ENCODE measurements around the gene CLMN. TPM values are rescaled to one million over a fixed set of nuclear protein-coding genes. Genes with fewer than 3 reads are reported as not detected.

CLMN gene
- total RNA-seq, 3 donors from 2014 or later (not counting 1 experiment from before 2014, with no cell fraction given) = 0.80 to 2.0 (median 1.8) TPM

DNA sequence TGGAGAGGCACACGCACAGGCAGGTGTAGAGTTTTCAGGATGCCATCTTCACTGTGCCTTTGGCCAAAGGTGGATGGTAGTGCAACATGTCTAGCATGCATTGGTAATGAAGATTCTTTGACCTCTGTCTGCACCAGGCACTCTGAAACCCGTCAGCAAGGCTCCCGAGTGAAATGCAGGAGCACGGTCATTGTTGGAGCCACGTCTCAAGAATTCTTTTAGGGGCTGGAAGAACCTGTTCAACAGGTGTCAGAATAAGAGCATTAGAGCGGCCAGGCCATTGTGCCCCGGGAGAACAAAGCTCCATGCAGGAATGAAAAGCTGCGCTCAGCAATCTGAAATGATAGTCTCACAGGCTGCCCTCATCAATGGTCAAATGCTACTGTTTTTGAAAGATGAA is 122.2 kb downstream of the CLMN start:
- Mint-ChIP-seq H3K4me3 (no peak overlapping the region), H3K4me1 (peaks cover 0 to 5% of the 10 kb centered on the region in 2 donors), H3K27ac (no peak overlapping the region), H3K27me3 (ENCODE audit: low read depth in 2 of 2) (peaks cover 8 to 16% of the 10 kb centered on the region in 2 donors), H3K36me3 (no peaks in the 10 kb centered on the region), H3K9me3 (no peaks in the 10 kb centered on the region)
- 89% methylated on average over 8 of the region's 8 CpGs for WGBS (ENCODE audit: insufficient coverage)
- intact Hi-C loops (cut with micrococcal nuclease) = no loop called here
- ATAC-seq = no peak
- DNase-seq = no peak
- Histone ChIP-seq H3K36me3 (ENCODE audit: control insufficient read depth, insufficient read depth, low read length) (no peaks in the 10 kb centered on the region), H3K27me3 (ENCODE audit: control insufficient read depth, insufficient read depth, low read length) (no peaks in the 10 kb centered on the region), H3K4me3 (ENCODE audit: low read length) (no peak overlapping the region), H3K27ac (ENCODE audit: low read length) (no peak overlapping the region), H3K4me1 (ENCODE audit: control insufficient read depth, insufficient read depth, low read length) (no peaks in the 10 kb centered on the region), H3K9me3 (ENCODE audit: control insufficient read depth, insufficient read depth, low read length) (no peaks in the 10 kb centered on the region)
- TF ChIP-seq, protein P1, sequence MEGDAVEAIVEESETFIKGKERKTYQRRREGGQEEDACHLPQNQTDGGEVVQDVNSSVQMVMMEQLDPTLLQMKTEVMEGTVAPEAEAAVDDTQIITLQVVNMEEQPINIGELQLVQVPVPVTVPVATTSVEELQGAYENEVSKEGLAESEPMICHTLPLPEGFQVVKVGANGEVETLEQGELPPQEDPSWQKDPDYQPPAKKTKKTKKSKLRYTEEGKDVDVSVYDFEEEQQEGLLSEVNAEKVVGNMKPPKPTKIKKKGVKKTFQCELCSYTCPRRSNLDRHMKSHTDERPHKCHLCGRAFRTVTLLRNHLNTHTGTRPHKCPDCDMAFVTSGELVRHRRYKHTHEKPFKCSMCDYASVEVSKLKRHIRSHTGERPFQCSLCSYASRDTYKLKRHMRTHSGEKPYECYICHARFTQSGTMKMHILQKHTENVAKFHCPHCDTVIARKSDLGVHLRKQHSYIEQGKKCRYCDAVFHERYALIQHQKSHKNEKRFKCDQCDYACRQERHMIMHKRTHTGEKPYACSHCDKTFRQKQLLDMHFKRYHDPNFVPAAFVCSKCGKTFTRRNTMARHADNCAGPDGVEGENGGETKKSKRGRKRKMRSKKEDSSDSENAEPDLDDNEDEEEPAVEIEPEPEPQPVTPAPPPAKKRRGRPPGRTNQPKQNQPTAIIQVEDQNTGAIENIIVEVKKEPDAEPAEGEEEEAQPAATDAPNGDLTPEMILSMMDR (IDR thresholded peaks at IDR 0.05) = no peak

DNA sequence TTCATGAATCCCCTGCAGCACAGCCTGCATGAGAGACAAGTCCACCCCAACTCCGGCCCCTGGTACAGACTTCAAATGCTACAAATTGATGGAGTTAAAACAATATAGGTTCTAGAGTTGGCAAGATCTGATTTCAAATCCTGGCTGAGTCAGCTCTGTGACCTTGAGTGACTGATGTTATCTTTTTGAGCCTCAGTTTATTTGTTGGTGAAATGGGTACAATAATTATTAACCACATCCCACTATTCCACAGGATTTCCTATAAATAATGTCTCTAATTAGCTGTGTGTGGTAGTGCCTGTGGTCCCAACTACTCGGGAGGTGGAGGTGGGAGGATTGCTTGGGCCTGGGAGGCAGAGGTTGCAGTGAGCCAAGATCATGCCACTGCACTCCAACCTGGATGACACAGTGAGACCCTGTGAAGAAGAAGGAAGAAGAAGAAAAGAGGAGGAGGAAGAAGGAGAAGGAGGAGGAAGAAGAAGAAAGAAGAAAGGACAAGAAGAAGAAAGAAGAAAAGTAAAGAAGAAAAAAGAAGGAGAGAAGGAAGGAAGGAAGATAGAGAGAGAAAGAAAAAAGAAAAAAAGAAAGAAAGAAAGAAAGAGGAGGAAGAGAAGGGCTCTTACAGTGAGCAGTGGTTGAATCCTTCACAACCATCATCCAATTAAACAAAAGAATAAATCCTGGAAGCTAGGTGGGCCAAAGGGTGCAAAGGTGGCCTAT is 122.7 kb downstream of the CLMN start:
- Mint-ChIP-seq H3K9me3 (no peaks in the 10 kb centered on the region), H3K27ac (no peak overlapping the region), H3K4me1 (peaks cover 0 to 5% of the 10 kb centered on the region in 2 donors), H3K4me3 (no peak overlapping the region), H3K27me3 (ENCODE audit: low read depth in 2 of 2) (peaks cover 8 to 16% of the 10 kb centered on the region in 2 donors), H3K36me3 (no peaks in the 10 kb centered on the region)
- H3K4me1 ChIP-seq (ENCODE audit: control insufficient read depth, insufficient read depth, low read length) = no peaks in the 10 kb centered on the region
- H3K4me3 ChIP-seq (ENCODE audit: low read length) = no peak overlapping the region
- no peak overlapping the region for H3K27ac ChIP-seq (ENCODE audit: low read length)
- H3K27me3 ChIP-seq (ENCODE audit: control insufficient read depth, insufficient read depth, low read length) = no peaks in the 10 kb centered on the region
- ATAC-seq (no peak), DNase-seq (no peak)
- H3K36me3 ChIP-seq (ENCODE audit: control insufficient read depth, insufficient read depth, low read length) = no peaks in the 10 kb centered on the region
- no peaks in the 10 kb centered on the region for H3K9me3 ChIP-seq (ENCODE audit: control insufficient read depth, insufficient read depth, low read length)
- intact Hi-C loops (cut with micrococcal nuclease) = no loop called here
- WGBS (ENCODE audit: insufficient coverage) = 86% methylated on average over 2 of the region's 2 CpGs
- TF ChIP-seq, protein P1 (IDR thresholded peaks at IDR 0.05) = no peak

DNA sequence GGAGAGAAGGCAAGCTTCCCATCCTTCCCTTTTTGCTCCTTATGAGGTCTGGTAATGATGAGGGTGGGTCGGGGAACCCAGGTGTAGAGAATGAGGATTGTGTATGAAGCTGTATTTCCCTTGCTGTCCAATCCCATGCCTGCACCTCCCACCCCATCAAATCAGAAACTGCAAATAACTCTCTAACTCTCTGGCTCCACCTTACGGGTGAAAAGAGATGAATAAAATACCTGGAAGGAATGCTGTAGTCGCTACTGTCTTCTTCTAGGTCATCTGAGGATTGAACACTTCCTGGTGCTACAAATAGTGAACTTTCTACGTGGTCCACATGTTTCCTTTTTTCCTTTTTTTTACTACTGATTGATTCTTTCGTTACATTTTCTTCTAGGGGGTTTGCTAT is 123.4 kb downstream of the CLMN start:
- TF ChIP-seq, protein P1 (IDR thresholded peaks at IDR 0.05) = no peak

DNA sequence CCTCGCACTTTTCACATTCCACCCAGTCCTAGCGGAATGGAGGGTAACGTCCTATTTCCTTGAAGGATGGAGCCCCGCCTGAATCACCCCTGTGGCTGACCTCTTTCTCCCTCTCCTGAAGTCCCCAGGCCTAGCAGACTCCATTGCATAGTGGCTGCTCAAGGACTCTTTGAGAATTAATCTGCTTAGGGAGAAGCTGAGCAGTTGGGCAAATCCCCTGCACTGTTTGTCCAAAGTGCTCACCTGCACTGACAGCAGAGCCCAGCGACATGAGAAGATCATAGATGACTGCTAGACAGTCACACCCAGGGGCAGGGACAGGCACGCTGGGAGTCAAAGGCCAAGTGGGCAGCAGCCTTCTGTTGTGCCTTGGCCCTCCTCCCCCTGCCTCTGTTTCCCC is 124.7 kb downstream of the CLMN start:
- H3K4me3 ChIP-seq (ENCODE audit: low read length) = no peak overlapping the region
- ATAC-seq (no peak), DNase-seq (no peak)
- intact Hi-C loops (cut with micrococcal nuclease) = no loop called here
- H3K27ac ChIP-seq (ENCODE audit: low read length) = no peak overlapping the region
- Mint-ChIP-seq H3K27me3 (ENCODE audit: low read depth in 2 of 2) (peaks cover 8 to 21% of the 10 kb centered on the region in 2 donors), H3K9me3 (no peaks in the 10 kb centered on the region), H3K4me1 (peaks cover 0 to 12% of the 10 kb centered on the region in 2 donors), H3K36me3 (no peaks in the 10 kb centered on the region), H3K4me3 (no peak overlapping the region), H3K27ac (no peak overlapping the region)
- H3K9me3 ChIP-seq (ENCODE audit: control insufficient read depth, insufficient read depth, low read length) = no peaks in the 10 kb centered on the region
- H3K36me3 ChIP-seq (ENCODE audit: control insufficient read depth, insufficient read depth, low read length) = no peaks in the 10 kb centered on the region
- TF ChIP-seq, protein P1 (IDR thresholded peaks at IDR 0.05) = no peak
- 86% methylated on average over 6 of the region's 6 CpGs for WGBS (ENCODE audit: insufficient coverage)
- no peaks in the 10 kb centered on the region for H3K4me1 ChIP-seq (ENCODE audit: control insufficient read depth, insufficient read depth, low read length)
- H3K27me3 ChIP-seq (ENCODE audit: control insufficient read depth, insufficient read depth, low read length) = no peaks in the 10 kb centered on the region

More for the DNA sequence above, 123.4 kb downstream of the CLMN start:
- Histone ChIP-seq H3K27me3 (ENCODE audit: control insufficient read depth, insufficient read depth, low read length) (no peaks in the 10 kb centered on the region), H3K4me3 (ENCODE audit: low read length) (no peak overlapping the region), H3K36me3 (ENCODE audit: control insufficient read depth, insufficient read depth, low read length) (no peaks in the 10 kb centered on the region), H3K4me1 (ENCODE audit: control insufficient read depth, insufficient read depth, low read length) (no peaks in the 10 kb centered on the region), H3K27ac (ENCODE audit: low read length) (no peak overlapping the region), H3K9me3 (ENCODE audit: control insufficient read depth, insufficient read depth, low read length) (no peaks in the 10 kb centered on the region)
- Mint-ChIP-seq H3K27ac (no peak overlapping the region), H3K4me3 (no peak overlapping the region), H3K27me3 (ENCODE audit: low read depth in 2 of 2) (peaks cover 8 to 16% of the 10 kb centered on the region in 2 donors), H3K9me3 (no peaks in the 10 kb centered on the region), H3K4me1 (peaks cover 0 to 7% of the 10 kb centered on the region in 2 donors), H3K36me3 (no peaks in the 10 kb centered on the region)
- peak in 1 of 2 donors; percentile 46 for DNase-seq
- WGBS (ENCODE audit: insufficient coverage) = 22% methylated on average over 4 of the region's 5 CpGs
- intact Hi-C loops (cut with micrococcal nuclease) = no loop called here
- ATAC-seq = peak in 2 of 3 donors; percentile 41 to 55

Data from natural killer cell (primary cell).